Measurements from ENCODE around the gene BMP2K. TPM values are rescaled to one million over a fixed set of nuclear protein-coding genes. Genes with fewer than 3 reads are reported as not detected.
"Not testable (repeated sequence)": the region's sequence is repeated elsewhere in the genome, so short reads cannot be mapped to it uniquely, and the experiment has no call there.

The BMP2K gene
- total RNA-seq, 1 experiment from 2014 or later, result 22.9 TPM

DNA sequence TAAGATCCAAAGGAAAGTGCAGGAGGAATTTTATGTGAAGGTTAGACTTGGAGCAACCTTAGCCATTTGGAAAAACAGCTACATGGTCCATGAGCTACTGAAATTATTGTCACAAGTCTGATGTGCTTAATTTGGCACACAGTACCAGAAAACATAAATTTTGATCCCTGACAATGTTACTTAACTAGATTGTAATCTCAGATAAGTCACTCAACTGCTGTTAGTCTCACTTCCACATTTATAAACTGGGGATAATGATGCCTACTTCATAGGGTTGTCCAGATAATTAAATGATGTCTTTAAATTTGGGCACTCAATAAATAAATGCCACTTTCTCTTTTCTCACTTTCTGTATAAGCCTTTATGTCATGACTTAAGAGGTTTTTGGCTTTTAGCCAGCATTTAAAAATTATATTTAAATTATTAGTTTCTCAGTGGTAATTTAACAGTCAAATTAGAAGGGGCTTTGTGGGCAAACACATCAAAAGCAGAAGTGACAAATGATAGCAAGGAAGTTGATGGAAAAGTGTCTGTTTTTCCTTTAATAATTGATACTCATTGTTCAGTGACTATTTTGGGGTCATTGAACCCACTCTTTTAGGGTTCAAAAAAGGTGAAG is 104.8 kb downstream of the BMP2K start:
- in situ Hi-C loops (cut with HindIII; ENCODE audit: low pct_unique_long_range_greater_than_20kb, low sequenced_read_pairs), result no loop called here
- DNase-seq (ENCODE audit: low read depth, low spot score), result no peak

DNA sequence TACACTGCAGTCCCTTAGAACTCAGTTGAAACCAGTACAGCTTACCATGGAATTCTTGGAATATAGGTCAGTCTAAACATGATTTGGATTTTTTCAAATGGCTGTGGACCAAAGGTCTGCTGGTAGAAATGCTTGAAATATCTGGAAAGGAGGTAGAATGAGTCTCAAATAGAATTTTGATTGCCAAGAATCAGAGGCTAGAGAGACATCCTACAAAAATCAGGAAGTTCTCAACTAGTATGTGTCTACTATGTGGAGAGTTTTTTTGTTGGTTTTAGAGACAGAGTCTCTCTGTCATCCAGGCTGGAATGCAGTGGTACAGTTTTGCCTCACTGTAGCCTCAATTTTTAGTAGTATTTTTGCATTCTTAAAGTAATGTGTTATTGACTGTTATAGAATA is 109.4 kb downstream of the BMP2K start:
- in situ Hi-C loops (cut with HindIII; ENCODE audit: low pct_unique_long_range_greater_than_20kb, low sequenced_read_pairs), result no loop called here
- DNase-seq (ENCODE audit: low read depth, low spot score), result no peak

GRCh38 chr4:78889955-78890354 is 113.8 kb downstream of the BMP2K start:
- DNase-seq (ENCODE audit: low read depth, low spot score), result no peak
- in situ Hi-C loops (cut with HindIII; ENCODE audit: low pct_unique_long_range_greater_than_20kb, low sequenced_read_pairs), result no loop called here

GRCh38 chr4:78899302-78899701 is 123.2 kb downstream of the BMP2K start:
- DNase-seq (ENCODE audit: low read depth, low spot score), result no peak
- in situ Hi-C loops (cut with HindIII; ENCODE audit: low pct_unique_long_range_greater_than_20kb, low sequenced_read_pairs), result no loop called here

- in situ Hi-C loops (cut with HindIII; ENCODE audit: low pct_unique_long_range_greater_than_20kb, low sequenced_read_pairs), result no loop called here
- DNase-seq (ENCODE audit: low read depth, low spot score), result no peak
Measured at GRCh38 chr4:78901882-78902281, 125.7 kb downstream of the BMP2K start.

DNA sequence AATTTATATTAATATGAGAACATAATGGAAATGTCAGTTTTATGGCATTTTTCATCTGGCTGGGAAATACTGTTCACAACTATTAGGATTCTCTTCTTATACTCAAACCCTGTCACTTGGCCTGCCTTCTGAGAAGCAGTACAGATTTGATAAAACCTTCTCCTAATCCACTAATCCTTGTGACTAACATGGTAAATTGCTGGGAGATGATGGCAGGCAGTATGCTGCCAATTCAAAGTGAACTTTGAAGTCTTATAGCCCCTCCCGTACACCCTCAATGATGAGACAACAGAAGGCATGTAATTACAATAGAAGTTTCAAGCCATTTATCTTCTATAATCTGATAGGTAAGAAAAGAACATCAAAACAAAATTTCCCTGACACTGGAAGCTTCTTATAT is 126.1 kb downstream of the BMP2K start:
- no peak for DNase-seq (ENCODE audit: low read depth, low spot score)
- in situ Hi-C loops (cut with HindIII; ENCODE audit: low pct_unique_long_range_greater_than_20kb, low sequenced_read_pairs), result no loop called here

- in situ Hi-C loops (cut with HindIII; ENCODE audit: low pct_unique_long_range_greater_than_20kb, low sequenced_read_pairs), result no loop called here
- no peak for DNase-seq (ENCODE audit: low read depth, low spot score)
Measured at GRCh38 chr4:78904143-78904542, 128.0 kb downstream of the BMP2K start.

DNA sequence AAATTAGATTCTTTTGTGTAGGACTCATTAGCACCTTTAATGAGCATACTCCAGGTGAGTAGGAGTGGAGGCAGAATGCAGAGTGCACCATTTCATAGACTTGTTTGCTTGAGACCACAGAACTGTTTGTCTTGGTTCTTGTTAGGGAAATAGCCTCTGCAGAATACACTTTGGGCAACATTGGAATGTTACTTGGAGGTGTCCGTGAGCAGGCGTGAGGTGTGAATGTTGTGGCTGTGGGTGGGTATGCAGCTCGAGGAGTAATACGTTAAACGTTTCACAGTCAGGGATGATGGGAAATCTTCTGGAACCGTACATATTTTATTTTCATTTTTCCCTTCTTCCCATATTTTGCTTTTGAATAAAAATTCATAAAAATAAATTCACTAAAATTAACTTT is 131.5 kb downstream of the BMP2K start:
- DNase-seq (ENCODE audit: low read depth, low spot score), result no peak
- in situ Hi-C loops (cut with HindIII; ENCODE audit: low pct_unique_long_range_greater_than_20kb, low sequenced_read_pairs), result no loop called here

GRCh38 chr4:78908974-78909373 is 132.8 kb downstream of the BMP2K start:
- DNase-seq (ENCODE audit: low read depth, low spot score); in situ Hi-C loops (cut with HindIII; ENCODE audit: low pct_unique_long_range_greater_than_20kb, low sequenced_read_pairs): not testable (repeated sequence)

- in situ Hi-C loops (cut with HindIII; ENCODE audit: low pct_unique_long_range_greater_than_20kb, low sequenced_read_pairs), result no loop called here
- no peak for DNase-seq (ENCODE audit: low read depth, low spot score)
Measured at GRCh38 chr4:78910612-78911011, 134.5 kb downstream of the BMP2K start.

DNA sequence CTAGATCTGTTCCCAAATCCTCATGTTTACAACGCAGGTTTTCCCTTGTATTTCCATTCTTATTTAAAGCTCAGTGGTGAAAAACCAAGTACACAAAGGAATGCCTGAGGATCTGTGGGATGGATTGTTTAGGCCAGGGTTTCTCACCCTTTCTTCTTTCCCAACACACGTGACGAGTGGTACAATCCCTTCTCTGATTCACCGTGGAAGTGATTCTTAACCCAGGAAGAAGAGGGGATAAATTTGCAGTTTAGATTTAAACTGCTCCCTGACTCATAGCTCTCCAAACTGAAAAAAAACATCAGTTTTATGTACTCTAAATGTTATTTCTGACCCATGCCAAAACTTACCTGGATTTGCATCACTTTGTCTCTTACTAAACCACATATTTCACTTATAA is 146.1 kb downstream of the BMP2K start:
- DNase-seq (ENCODE audit: low read depth, low spot score), result no peak
- in situ Hi-C loops (cut with HindIII; ENCODE audit: low pct_unique_long_range_greater_than_20kb, low sequenced_read_pairs), result no loop called here

DNA sequence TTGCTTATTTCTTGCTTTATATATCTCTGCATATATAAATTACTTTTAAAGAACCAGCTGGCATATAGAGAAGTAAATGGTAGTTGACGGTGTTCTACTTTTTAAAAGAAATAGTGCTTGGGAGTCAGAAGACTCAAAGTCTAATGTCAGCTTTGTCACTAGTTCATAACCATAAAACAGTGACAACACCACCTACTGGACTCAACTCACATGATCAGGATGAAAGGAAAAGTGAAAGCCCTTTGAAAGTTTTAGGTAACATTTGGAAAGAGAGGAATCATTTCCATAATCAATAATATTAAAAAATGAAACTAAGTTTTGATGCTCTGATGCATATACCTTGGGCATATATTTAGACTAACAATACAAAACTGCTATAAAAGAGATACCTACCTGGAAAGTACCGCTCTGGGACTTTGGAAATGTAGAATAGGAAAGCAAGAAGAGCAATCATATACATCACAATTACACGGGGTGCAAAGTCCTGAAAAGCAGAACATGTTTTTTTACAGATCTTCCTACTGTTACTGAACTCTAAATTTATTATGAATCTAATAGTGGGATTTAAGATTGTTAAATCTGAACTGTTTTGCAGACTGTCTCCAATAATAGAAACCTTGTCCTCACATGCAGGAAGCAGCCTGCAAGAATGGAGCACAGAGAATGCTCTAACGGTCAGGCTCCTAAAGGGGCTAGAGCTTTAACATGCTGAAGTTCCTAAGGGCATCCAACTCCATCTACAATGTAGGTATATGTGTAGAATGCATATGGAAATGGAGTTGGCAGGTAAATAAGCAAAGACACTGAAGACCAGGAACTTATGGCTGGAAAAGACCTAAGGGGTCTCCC is 147.5 kb downstream of the BMP2K start:
- in situ Hi-C loops (cut with HindIII; ENCODE audit: low pct_unique_long_range_greater_than_20kb, low sequenced_read_pairs), result no loop called here
- no peak for DNase-seq (ENCODE audit: low read depth, low spot score)

GRCh38 chr4:78926826-78927225 is 150.7 kb downstream of the BMP2K start:
- DNase-seq (ENCODE audit: low read depth, low spot score), result no peak
- in situ Hi-C loops (cut with HindIII; ENCODE audit: low pct_unique_long_range_greater_than_20kb, low sequenced_read_pairs), result no loop called here

DNA sequence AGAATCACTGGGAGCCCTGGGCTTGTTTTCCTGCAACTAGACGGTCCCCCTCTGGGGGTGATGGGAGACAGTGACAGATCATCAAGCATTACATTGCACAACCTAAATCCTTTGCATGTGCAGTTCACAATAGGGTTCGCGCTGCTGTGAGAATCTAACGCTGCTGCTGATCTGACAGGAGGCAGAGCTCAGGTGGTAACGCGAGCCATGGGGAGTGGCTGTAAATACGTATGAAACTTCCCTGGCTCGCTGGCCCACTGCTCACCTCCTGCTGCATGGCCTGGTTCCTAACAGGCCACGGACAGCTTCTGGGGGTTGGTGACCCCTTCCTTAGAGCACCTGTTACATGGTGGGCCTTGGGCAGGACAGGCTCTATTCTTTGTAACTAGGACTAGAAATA is 152.7 kb downstream of the BMP2K start:
- no peak for DNase-seq (ENCODE audit: low read depth, low spot score)
- in situ Hi-C loops (cut with HindIII; ENCODE audit: low pct_unique_long_range_greater_than_20kb, low sequenced_read_pairs), result no loop called here

DNA sequence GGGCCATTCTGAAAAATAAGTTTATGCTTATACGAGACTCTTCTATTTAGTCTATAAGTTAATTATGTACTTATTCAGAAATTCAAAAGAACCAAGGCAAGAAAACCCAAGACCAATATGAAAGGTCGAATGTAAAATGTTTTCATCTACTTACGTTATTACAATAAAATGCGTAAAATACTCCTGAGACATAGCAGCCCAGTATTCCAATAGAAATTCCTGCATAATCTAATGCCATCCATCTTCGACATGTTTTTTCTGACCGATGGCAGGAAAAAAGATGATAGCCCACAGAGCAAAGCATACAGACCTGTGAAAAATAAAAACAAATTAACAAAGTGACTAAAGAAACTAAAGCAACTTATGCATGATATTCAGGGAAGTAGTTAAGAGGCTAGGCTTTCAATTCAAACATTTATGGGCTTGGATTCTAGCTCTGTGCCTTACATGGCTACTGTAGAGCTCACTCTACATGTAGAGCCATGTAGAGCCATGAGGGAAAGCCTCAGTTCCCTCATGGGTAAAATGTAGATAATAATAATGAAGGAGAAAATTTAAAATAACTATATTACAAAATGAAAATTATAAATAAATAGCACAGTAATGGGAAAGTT is 154.0 kb downstream of the BMP2K start:
- in situ Hi-C loops (cut with HindIII; ENCODE audit: low pct_unique_long_range_greater_than_20kb, low sequenced_read_pairs), result no loop called here
- no peak for DNase-seq (ENCODE audit: low read depth, low spot score)

DNA sequence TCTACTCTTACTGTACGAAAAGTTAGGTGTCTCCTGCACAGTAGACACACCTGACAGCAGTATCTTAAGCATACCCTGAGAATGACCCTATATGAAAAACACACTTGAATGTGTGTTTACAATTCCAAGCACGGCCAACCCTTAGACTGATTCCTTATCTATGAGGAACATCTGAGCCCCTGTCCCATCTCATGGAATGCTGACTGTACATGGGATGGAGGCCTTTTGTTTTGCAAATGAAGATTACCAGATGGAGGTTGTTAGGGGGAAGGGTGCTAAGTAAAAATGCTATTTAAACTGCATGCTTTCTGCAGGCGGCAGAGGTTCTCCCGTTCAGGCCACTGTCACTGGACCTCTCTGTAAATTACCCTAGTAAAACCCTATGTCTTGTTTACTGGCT is 160.8 kb downstream of the BMP2K start:
- in situ Hi-C loops (cut with HindIII; ENCODE audit: low pct_unique_long_range_greater_than_20kb, low sequenced_read_pairs), result no loop called here

DNA sequence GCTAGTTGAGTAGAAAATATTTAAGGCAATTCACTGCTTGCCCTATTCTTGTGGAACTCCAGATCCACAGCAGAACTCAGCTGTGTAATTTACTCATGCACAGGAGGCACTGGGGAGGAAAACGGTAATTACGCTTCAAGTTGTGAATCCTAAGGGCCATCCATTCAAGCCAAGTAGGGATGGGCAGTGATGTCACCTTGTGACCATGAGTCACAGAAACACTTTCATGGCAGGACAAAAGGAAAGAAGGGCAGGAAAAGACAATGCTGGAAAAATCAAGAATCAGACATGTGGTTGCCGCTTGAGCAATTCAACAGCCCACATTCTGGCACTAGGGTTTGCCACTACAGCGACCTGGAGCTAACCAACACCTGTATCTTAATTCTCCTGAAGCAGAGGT is 161.7 kb downstream of the BMP2K start:
- DNase-seq (ENCODE audit: low read depth, low spot score), result no peak
- in situ Hi-C loops (cut with HindIII; ENCODE audit: low pct_unique_long_range_greater_than_20kb, low sequenced_read_pairs), result no loop called here

More for the DNA sequence above, 160.8 kb downstream of the BMP2K start:
- no peak for DNase-seq (ENCODE audit: low read depth, low spot score)

DNA sequence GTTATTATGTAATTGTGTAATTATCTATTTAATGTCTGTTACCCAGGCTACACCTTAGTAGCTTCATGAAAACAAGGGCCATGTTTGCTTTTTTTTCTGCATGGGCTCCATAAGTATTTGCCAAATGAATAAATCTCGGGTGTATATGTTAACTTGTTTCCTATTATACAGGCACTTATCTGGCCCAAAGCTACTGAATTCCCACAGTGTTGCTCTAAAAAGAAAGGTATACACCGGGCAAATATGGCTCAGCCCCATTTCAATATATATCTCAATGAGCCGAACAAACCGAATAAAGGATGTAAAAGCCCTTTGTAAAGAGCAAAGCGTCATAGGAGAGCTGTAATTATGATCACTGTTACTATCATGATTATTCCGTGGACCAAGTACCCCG is 162.3 kb downstream of the BMP2K start:
- no peak for DNase-seq (ENCODE audit: low read depth, low spot score)
- in situ Hi-C loops (cut with HindIII; ENCODE audit: low pct_unique_long_range_greater_than_20kb, low sequenced_read_pairs), result no loop called here

All from SK-MEL-5 (cell line).